ENCODE data around the gene LSR.

The LSR gene

DNA sequence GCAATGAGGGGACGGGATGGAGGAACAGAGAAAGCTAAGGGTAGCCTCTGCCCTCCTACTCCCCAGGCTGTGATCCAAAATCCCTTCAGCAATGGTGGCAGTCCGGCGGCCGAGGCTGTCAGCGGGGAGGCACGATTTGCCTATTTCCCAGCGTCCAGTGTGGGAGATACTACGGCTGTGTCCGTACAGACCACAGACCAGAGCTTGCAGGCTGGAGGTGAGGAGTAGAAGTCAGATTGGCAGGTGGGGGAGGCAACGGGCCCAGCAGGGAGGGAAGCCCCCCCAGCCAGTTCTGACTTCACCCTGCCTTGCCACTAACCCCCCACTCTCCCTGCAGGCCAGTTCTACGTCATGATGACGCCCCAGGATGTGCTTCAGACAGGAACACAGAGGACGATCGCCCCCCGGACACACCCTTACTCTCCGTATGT lies 21.6 kb downstream of the LSR start:
- Histone ChIP-seq H3K4me3 (ENCODE audit: extremely low read depth, insufficient read depth, low read length, poor library complexity, severe bottlenecking) (no peak overlapping the region), H3K4me1 (ENCODE audit: control insufficient read depth, insufficient read depth, low read length, poor library complexity, severe bottlenecking) (peaks cover 5% of the 10 kb centered on the region), H3K27ac (ENCODE audit: low read depth, low read length, severe bottlenecking) (no peak overlapping the region), H3K36me3 (ENCODE audit: control insufficient read depth, insufficient read depth, low read length) (peaks cover 59% of the 10 kb centered on the region), H3K9me3 (ENCODE audit: control insufficient read depth, low read length) (no peaks in the 10 kb centered on the region)
- WGBS, 2 experiments (ENCODE audit: insufficient coverage in 2 of 2): 96 to 100% methylated on average over 9 to 13 of the region's 16 CpGs

DNA sequence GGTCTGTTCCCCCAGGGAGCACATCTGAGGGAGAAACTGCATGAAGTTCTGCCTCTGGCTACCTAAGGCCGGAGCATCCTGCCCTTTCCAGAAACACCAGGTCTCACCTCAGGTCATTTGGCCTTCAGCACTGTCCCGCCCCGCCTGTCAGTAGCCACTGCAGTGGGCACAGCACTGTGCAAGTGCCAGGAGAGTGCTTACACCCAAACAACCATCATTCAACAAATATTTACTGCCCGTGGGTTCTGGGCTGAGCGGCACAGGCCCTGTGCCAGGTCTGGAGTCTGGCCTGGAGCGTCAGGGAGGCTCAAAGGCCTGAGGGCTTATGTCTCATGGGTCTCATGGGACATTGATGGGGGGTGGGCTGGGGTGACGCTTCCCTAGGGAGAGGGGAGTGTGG lies 22.7 kb downstream of the LSR start:
- peaks cover 58% of the 10 kb centered on the region for H3K36me3 ChIP-seq (ENCODE audit: control insufficient read depth, insufficient read depth, low read length)
- H3K27ac ChIP-seq (ENCODE audit: low read depth, low read length, severe bottlenecking): no peak overlapping the region
- peaks cover 5% of the 10 kb centered on the region for H3K4me1 ChIP-seq (ENCODE audit: control insufficient read depth, insufficient read depth, low read length, poor library complexity, severe bottlenecking)
- no peaks in the 10 kb centered on the region for H3K9me3 ChIP-seq (ENCODE audit: control insufficient read depth, low read length)
- WGBS, 2 experiments (ENCODE audit: insufficient coverage in 2 of 2): 86 to 94% methylated on average over 3 to 6 of the region's 7 CpGs
- H3K4me3 ChIP-seq (ENCODE audit: extremely low read depth, insufficient read depth, low read length, poor library complexity, severe bottlenecking): no peak overlapping the region

DNA sequence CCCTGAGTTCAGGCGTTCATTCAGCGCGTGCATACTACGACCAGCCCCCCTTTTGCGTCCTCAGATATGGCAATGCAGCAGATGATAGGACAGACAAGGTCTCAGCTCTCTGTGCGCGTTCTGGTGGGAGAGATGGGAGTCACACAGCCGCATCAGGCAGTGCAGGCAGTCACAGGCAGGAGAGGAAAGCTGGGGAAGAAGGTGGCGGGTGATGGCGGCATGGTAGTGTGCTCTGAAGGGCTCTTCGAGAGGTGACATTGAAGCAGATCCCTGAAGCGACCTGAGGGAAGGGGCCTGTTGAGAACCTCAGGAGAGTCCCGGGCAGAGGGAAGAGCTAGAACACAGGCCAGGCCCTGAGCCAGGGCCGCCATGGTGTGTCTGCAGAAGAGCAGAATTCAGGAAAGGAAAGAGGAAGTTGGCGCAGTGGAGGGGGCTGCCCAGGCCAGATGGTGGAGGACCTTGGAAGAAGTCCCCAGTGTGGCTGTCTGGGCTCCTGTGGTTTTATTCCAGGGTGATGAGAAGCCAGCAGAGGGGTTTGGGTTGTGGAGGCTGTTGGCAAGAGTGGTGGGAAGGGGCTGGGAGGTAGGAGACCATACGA lies 23.4 kb downstream of the LSR start:
- Histone ChIP-seq H3K27ac (ENCODE audit: low read depth, low read length, severe bottlenecking) (no peak overlapping the region), H3K9me3 (ENCODE audit: control insufficient read depth, low read length) (no peaks in the 10 kb centered on the region), H3K4me1 (ENCODE audit: control insufficient read depth, insufficient read depth, low read length, poor library complexity, severe bottlenecking) (peaks cover under 1% of the 10 kb centered on the region), H3K4me3 (ENCODE audit: extremely low read depth, insufficient read depth, low read length, poor library complexity, severe bottlenecking) (no peak overlapping the region), H3K36me3 (ENCODE audit: control insufficient read depth, insufficient read depth, low read length) (peaks cover 65% of the 10 kb centered on the region)
- 93 to 94% methylated on average over 15 to 16 of the region's 16 CpGs for WGBS, 2 experiments (ENCODE audit: insufficient coverage in 2 of 2)

DNA sequence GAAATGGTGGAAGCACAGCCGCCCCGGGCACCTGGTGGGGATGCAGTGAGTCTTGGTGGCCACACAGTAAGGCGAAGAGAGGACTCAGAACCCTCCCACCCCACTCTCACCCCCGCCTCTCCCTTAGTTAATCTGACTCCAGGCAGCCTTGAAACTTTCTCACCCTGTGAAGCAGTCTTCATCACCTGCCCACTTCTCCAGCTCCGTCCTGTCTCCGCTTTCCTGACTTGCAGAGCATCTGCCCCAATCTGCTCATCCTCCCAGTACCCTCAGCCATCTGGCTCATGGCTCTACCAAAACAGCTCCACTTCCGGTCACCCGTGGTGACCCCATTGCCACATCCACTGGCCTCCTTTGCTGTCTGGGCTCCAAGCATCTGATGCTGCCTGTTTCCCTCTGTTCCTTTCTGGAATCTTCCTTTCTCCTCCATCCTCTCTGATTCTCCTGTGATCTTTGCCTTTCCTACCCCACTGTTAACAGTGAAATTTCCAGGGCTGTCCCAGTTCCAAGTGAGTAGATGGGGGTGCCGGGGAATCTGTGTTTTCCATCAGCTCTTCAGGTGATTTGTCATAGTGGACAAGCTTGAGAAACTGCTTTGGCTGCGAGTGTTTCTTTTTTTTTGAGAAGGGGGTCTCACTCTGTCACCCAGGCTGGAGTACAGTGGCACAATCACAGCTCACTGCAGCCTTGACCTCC lies 24.3 kb downstream of the LSR start:
- Histone ChIP-seq H3K4me1 (ENCODE audit: control insufficient read depth, insufficient read depth, low read length, poor library complexity, severe bottlenecking) (no peaks in the 10 kb centered on the region), H3K27ac (ENCODE audit: low read depth, low read length, severe bottlenecking) (no peak overlapping the region), H3K4me3 (ENCODE audit: extremely low read depth, insufficient read depth, low read length, poor library complexity, severe bottlenecking) (no peak overlapping the region), H3K36me3 (ENCODE audit: control insufficient read depth, insufficient read depth, low read length) (peaks cover 67% of the 10 kb centered on the region), H3K9me3 (ENCODE audit: control insufficient read depth, low read length) (no peaks in the 10 kb centered on the region)
- 88% methylated on average over 8 to 10 of the region's 10 CpGs for WGBS, 2 experiments (ENCODE audit: insufficient coverage in 2 of 2)

DNA sequence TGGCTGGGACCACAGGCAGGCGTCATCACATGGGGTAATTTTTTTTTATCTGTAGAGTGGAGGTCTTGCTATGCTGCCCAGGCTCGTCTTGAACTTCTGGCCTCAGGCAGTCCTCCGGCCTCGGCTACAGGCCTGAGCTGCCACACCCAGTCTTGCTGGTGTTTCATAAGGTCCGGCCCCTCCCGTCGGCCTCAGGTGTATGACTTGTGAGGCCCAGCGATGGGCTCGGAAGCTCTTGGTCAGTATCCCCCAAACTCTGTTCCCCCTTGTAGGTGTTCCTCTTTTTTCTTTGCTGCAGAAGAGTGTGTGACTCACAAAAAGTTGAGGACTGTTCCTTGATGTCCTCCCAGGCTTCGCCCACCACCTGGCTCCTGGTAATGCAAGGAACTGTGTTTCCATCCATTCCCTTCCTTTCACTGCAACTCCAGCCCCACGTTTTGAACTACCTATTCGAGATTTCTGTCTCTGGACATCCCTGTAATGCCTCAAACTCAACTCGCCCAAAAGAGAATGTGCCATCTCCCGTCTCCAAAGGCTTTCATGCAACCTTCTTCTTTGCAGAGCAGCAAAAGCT lies 25.0 kb downstream of the LSR start:
- 84 to 85% methylated on average over 12 to 14 of the region's 14 CpGs for WGBS, 2 experiments (ENCODE audit: insufficient coverage in 2 of 2)

DNA sequence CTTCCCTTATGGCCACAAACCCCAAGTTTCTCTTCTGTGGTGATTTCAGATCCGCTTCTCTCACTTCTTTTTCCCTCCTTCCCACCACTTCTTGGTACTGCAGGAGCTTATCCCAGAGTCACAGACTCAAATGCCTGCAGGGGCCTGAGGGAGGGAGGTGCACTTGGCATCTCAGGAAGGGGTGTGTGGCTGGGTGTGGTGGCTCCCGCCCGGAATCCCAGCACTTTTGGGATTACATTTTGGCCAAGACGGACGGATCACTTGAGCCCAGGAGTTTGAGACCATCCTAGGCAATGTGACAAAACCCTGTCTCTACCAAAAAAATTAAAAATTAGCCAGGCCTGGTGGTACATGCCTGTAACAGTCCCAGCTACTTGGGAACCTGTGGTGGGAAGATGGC lies 25.5 kb downstream of the LSR start:
- no peaks in the 10 kb centered on the region for H3K9me3 ChIP-seq (ENCODE audit: control insufficient read depth, low read length)
- WGBS, 2 experiments (ENCODE audit: insufficient coverage in 2 of 2): 97% methylated on average over 4 of the region's 5 CpGs; no CpG with 5 or more reads in 1 of the 2 experiments
- H3K36me3 ChIP-seq (ENCODE audit: control insufficient read depth, insufficient read depth, low read length): peaks cover 79% of the 10 kb centered on the region
- no peak overlapping the region for H3K4me3 ChIP-seq (ENCODE audit: extremely low read depth, insufficient read depth, low read length, poor library complexity, severe bottlenecking)
- H3K27ac ChIP-seq (ENCODE audit: low read depth, low read length, severe bottlenecking): no peak overlapping the region
- no peaks in the 10 kb centered on the region for H3K4me1 ChIP-seq (ENCODE audit: control insufficient read depth, insufficient read depth, low read length, poor library complexity, severe bottlenecking)

More for the DNA sequence above, 25.0 kb downstream of the LSR start:
- H3K36me3 ChIP-seq (ENCODE audit: control insufficient read depth, insufficient read depth, low read length): peaks cover 73% of the 10 kb centered on the region
- H3K4me1 ChIP-seq (ENCODE audit: control insufficient read depth, insufficient read depth, low read length, poor library complexity, severe bottlenecking): no peaks in the 10 kb centered on the region
- no peak overlapping the region for H3K4me3 ChIP-seq (ENCODE audit: extremely low read depth, insufficient read depth, low read length, poor library complexity, severe bottlenecking)
- no peak overlapping the region for H3K27ac ChIP-seq (ENCODE audit: low read depth, low read length, severe bottlenecking)
- no peaks in the 10 kb centered on the region for H3K9me3 ChIP-seq (ENCODE audit: control insufficient read depth, low read length)

DNA sequence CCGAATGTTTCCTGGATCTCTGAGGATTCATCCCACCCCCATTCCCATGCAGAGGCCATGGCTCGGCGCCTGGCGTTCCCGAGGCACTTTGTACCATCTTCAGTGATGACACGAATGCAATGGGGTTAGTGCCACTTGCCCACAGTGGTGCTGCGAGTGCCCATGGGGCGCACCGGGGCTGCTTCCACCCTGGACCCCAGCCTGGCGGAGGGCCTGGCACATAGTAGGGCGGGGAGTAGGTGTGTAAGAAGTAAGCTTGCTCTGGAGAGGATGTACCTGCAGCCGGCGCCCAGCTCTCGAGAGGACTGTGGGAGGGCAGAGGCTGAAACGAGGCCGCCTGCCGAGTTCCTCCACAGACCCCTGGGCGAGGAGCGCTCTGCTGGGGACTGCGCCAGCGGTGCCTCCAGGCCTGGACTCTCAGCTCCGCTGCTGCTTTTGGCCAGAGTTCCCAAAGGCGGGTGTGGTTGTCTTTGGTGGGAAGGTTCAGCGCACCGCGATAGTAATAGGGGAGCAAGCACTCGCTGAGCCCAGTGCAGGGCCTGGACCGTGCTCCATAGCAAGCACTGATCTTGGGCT lies 28.0 kb downstream of the LSR start:
- Histone ChIP-seq H3K27ac (ENCODE audit: low read depth, low read length, severe bottlenecking) (no peak overlapping the region), H3K36me3 (ENCODE audit: control insufficient read depth, insufficient read depth, low read length) (peaks cover 63% of the 10 kb centered on the region), H3K4me1 (ENCODE audit: control insufficient read depth, insufficient read depth, low read length, poor library complexity, severe bottlenecking) (no peaks in the 10 kb centered on the region), H3K4me3 (ENCODE audit: extremely low read depth, insufficient read depth, low read length, poor library complexity, severe bottlenecking) (no peak overlapping the region), H3K9me3 (ENCODE audit: control insufficient read depth, low read length) (no peaks in the 10 kb centered on the region)
- WGBS, 2 experiments (ENCODE audit: insufficient coverage in 2 of 2): 95 to 97% methylated on average over 24 to 28 of the region's 28 CpGs

DNA sequence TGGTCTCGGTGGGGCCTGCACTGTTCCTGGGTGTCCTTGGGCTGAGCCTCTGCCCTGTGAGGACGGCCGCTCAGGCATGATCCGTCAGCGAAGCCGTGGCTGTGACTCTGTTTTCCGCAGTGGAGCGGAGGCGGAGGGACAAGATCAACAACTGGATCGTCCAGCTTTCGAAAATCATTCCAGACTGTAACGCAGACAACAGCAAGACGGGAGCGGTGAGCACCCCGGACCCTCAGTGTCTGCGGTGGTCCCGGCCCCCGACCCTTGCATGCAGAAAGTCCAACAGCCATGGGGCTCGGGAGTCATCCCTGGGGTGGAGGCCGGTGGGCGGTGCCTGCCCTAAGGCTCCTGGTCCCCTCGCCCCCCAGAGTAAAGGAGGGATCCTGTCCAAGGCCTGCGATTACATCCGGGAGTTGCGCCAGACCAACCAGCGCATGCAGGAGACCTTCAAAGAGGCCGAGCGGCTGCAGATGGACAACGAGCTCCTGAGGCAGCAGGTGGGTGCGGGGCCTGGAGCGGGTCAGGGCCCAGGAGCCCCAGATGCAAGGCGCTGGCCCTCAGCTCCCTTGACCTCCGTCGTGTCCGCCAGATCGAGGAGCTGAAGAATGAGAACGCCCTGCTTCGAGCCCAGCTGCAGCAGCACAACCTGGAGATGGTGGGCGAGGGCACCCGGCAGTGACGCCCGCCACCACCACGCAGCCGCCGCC lies 29.9 kb downstream of the LSR start:
- peaks cover 48% of the 10 kb centered on the region for H3K36me3 ChIP-seq (ENCODE audit: control insufficient read depth, insufficient read depth, low read length)
- WGBS, 2 experiments (ENCODE audit: insufficient coverage in 2 of 2): 92 to 95% methylated on average over 35 to 45 of the region's 45 CpGs
- H3K4me3 ChIP-seq (ENCODE audit: extremely low read depth, insufficient read depth, low read length, poor library complexity, severe bottlenecking): no peak overlapping the region
- no peaks in the 10 kb centered on the region for H3K4me1 ChIP-seq (ENCODE audit: control insufficient read depth, insufficient read depth, low read length, poor library complexity, severe bottlenecking)
- no peaks in the 10 kb centered on the region for H3K9me3 ChIP-seq (ENCODE audit: control insufficient read depth, low read length)
- H3K27ac ChIP-seq (ENCODE audit: low read depth, low read length, severe bottlenecking): no peak overlapping the region

DNA sequence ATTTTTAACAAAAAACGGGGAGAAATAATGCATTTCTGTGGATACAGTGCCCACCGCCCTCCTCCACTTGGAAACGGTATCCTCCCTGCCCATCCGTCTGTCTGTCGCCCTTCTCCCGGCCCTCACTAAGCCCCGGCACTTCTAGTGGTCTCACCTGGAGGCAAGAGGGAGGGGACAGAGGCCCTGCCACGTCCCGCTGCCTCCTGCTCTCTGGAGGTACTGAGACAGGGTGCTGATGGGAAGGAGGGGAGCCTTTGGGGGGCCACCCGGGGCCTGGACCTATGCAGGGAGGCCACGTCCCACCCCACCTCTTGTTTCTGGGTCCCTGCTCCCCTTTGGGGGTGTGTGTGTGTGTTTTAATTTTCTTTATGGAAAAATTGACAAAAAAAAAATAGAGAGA lies 30.6 kb downstream of the LSR start:
- H3K36me3 ChIP-seq (ENCODE audit: control insufficient read depth, insufficient read depth, low read length): peaks cover 41% of the 10 kb centered on the region
- H3K9me3 ChIP-seq (ENCODE audit: control insufficient read depth, low read length): no peaks in the 10 kb centered on the region
- H3K4me1 ChIP-seq (ENCODE audit: control insufficient read depth, insufficient read depth, low read length, poor library complexity, severe bottlenecking): no peaks in the 10 kb centered on the region
- 84 to 100% methylated on average over 3 to 10 of the region's 11 CpGs for WGBS, 2 experiments (ENCODE audit: insufficient coverage in 2 of 2)
- H3K27ac ChIP-seq (ENCODE audit: low read depth, low read length, severe bottlenecking): no peak overlapping the region
- no peak overlapping the region for H3K4me3 ChIP-seq (ENCODE audit: extremely low read depth, insufficient read depth, low read length, poor library complexity, severe bottlenecking)

DNA sequence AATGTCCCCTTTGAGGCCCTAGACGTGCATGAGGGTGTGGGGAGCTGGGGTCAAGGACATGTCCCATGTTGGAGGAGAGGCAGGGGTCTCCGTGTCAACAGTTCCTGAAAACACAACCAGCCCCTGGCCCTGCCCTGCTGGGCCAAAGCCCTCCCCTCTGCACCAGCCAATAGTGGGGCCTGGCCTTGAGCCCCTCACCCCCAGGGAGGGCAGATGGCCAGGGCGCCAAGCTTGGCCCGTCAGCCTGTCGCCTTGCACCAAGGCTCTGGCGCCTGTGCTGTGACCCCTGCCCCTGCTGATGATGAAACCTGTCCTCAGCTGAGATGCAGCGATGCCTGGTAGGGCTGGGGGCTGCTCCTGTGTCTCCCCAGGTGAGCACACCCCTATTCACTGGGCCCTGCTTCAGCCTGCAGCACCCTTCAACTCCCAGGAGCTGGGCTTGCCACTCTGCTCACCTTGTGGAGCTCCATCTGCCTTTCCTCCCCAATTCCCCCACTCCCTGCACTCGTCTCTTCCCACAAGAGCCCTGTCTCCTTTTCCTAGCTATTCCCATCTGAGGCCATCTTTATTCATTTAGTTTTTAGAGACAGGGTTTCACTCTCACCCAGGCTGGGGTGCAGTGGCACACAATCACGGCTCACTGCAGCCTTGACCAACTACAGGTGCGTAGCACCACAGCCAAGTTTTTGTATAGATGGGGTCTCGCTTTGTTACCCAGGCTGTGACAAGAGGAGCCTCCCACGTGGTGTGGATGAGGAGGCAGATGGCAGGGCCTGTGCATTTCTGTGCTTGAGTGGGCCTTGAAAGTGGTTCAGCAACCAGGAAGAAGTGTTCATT lies 31.4 kb downstream of the LSR start:
- WGBS, 2 experiments (ENCODE audit: insufficient coverage in 2 of 2): 84 to 86% methylated on average over 10 of the region's 12 CpGs
- Histone ChIP-seq H3K9me3 (ENCODE audit: control insufficient read depth, low read length) (no peaks in the 10 kb centered on the region), H3K4me1 (ENCODE audit: control insufficient read depth, insufficient read depth, low read length, poor library complexity, severe bottlenecking) (no peaks in the 10 kb centered on the region), H3K36me3 (ENCODE audit: control insufficient read depth, insufficient read depth, low read length) (peaks cover 34% of the 10 kb centered on the region), H3K4me3 (ENCODE audit: extremely low read depth, insufficient read depth, low read length, poor library complexity, severe bottlenecking) (no peak overlapping the region), H3K27ac (ENCODE audit: low read depth, low read length, severe bottlenecking) (peak overlapping the region; percentile 10)

Measured in mesodermal cell (in vitro differentiated cells).